BLaER1 (cell line): ENCODE measurements around the gene MAN1A1.

ENCODE experiments used
- H3K27ac ChIP-seq: shearing (Covaris generic); formaldehyde crosslinking; 2 replicates; pipeline ENCODE4 v1.8.1; 2022
- H3K27me3 ChIP-seq: shearing (Covaris generic); formaldehyde crosslinking; 2 replicates; pipeline ENCODE4 v1.8.1; 2022
- H3K36me3 ChIP-seq: shearing (Covaris generic); formaldehyde crosslinking; 2 replicates; pipeline ENCODE4 v1.8.1; 2022
- H3K4me1 ChIP-seq: shearing (Covaris generic); formaldehyde crosslinking; 2 replicates; pipeline ENCODE4 v1.8.1; 2022
- H3K4me2 ChIP-seq: shearing (Covaris generic); formaldehyde crosslinking; 2 replicates; pipeline ENCODE4 v1.8.1; 2022
- H3K4me3 ChIP-seq: shearing (Covaris generic); formaldehyde crosslinking; 2 replicates; pipeline ENCODE4 v1.8.1; 2022
- H3K9ac ChIP-seq: shearing (Covaris generic); formaldehyde crosslinking; 2 replicates; pipeline ENCODE4 v1.8.1; 2022
- H3K9me3 ChIP-seq: shearing (Covaris generic); formaldehyde crosslinking; 2 replicates; pipeline ENCODE4 v1.8.1; 2022
- H4K20me1 ChIP-seq: shearing (Covaris generic); formaldehyde crosslinking; 2 replicates; pipeline ENCODE4 v1.8.1; 2022
- Cebpa-rat ChIP-seq: shearing (Covaris generic); IDR thresholded peaks from 2 replicates; pipeline ENCODE4 v1.8.1; 2022

The MAN1A1 gene

GRCh38 chr6:119147101-119148053, 202.2 kb downstream of the MAN1A1 start:
- Histone ChIP-seq H3K4me3 (0 out of 2 replicates have a peak overlapping the region, but pooled peaks have one; percentile 28), H4K20me1 (no peaks in the 10 kb centered on the region), H3K9ac (no peak overlapping the region; the same call in 1 of the 2 replicates), H3K9me3 (peaks cover 4% of the 10 kb centered on the region; the same call in 1 of the 2 replicates), H3K27me3 (no peaks in the 10 kb centered on the region), H3K4me1 (peaks cover 52% of the 10 kb centered on the region), H3K4me2 (peak overlapping the region; percentile 75), H3K36me3 (no peaks in the 10 kb centered on the region), H3K27ac (peak overlapping the region; percentile 78)
- TF ChIP-seq Cebpa-rat: no peak

- Histone ChIP-seq H3K27me3 (no peaks in the 10 kb centered on the region), H4K20me1 (no peaks in the 10 kb centered on the region), H3K9ac (no peak overlapping the region), H3K4me2 (peak overlapping the region; percentile 23; the same call in 1 of the 2 replicates), H3K4me3 (no peak overlapping the region), H3K9me3 (peaks cover 4% of the 10 kb centered on the region; the same call in 1 of the 2 replicates), H3K4me1 (peaks cover 36% of the 10 kb centered on the region), H3K27ac (no peak overlapping the region), H3K36me3 (no peaks in the 10 kb centered on the region)
- TF ChIP-seq Cebpa-rat: no peak
These were observed 204.4 kb downstream of the MAN1A1 start for GRCh38 chr6:119145111-119145510.

DNA sequence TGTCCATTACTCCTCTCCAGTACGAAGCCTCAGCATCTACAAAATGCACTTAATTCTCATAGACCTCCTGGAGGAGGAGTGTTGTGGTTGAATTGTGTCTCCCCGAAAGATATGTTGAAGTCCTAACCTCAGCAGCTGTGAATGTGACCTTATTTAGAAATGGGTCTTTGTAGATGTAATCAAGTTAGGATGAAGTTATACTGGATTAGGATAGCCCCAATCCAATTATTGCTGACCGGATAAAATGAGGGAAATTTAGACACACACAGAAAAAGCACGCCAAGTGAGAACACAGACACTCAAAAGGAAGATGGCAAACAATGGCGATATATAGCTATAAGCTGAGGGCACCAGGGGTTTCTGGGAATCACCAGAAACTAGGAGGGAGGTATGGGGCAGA, 206.9 kb downstream of the MAN1A1 start:
- Histone ChIP-seq H3K4me2 (no peak overlapping the region), H3K9ac (no peak overlapping the region), H3K9me3 (peaks cover 2% of the 10 kb centered on the region; the same call in 1 of the 2 replicates), H3K27ac (no peak overlapping the region), H3K27me3 (no peaks in the 10 kb centered on the region), H3K4me3 (no peak overlapping the region), H3K4me1 (peaks cover 50% of the 10 kb centered on the region), H4K20me1 (no peaks in the 10 kb centered on the region), H3K36me3 (no peaks in the 10 kb centered on the region)
- TF ChIP-seq Cebpa-rat: no peak

- H3K9me3 ChIP-seq: no peaks in the 10 kb centered on the region; the same call in 1 of the 2 replicates
These were observed 207.5 kb downstream of the MAN1A1 start for GRCh38 chr6:119142041-119142440.

DNA sequence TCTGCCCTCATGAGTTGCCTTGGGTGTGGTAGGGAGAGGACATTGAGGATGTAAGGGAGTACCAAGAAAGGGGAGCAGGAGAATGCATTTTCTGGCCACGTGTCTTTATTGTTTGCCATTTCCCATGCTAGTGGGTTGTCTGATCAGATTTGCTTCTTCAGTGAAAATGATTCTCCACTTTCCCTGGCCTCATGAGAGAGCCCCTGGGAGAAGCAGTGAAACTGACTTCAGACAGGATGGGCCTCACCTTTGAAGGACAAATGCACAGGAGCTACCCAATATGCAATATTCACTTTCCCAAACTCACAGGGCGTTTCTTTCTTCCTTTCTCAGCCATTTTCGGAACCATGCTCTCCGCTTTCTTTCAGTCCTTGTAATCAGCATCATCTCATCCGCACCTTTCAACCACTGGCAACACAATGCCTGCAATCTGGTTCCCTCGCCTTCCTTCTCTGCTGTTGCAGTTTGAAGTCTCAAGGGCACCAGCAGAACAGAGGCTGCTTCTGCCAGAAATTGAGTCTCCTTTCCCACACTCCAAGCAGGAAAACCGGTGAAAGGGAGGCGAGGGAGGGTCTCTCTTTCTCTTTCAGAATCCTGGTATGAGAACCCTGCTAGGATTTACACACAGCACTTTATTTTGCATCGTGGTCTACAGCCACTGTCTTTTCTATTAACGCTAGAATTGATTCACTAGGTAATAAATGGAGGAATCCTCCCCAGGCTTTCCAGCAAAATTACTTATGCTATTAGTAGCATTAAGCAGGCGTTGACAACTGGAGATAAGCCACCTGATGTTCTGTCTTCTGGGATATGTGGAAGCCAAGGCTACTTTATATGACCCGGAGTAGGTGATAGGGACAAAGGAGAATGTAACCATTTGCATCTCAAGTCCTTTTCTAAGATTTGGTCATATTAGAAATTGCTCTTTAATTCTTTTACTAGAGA, 209.1 kb downstream of the MAN1A1 start:
- H3K4me1 ChIP-seq: peaks cover 34% of the 10 kb centered on the region
- H3K9ac ChIP-seq: no peak overlapping the region
- H3K4me2 ChIP-seq: no peak overlapping the region

More at GRCh38 chr6:119142041-119142440, 207.5 kb downstream of the MAN1A1 start:
- no peak overlapping the region for H3K4me3 ChIP-seq
- no peak for TF ChIP-seq Cebpa-rat
- no peaks in the 10 kb centered on the region for H3K27me3 ChIP-seq
- no peaks in the 10 kb centered on the region for H4K20me1 ChIP-seq
- H3K4me2 ChIP-seq: no peak overlapping the region
- H3K27ac ChIP-seq: no peak overlapping the region
- no peak overlapping the region for H3K9ac ChIP-seq
- H3K4me1 ChIP-seq: peaks cover 49% of the 10 kb centered on the region
- H3K36me3 ChIP-seq: no peaks in the 10 kb centered on the region

DNA sequence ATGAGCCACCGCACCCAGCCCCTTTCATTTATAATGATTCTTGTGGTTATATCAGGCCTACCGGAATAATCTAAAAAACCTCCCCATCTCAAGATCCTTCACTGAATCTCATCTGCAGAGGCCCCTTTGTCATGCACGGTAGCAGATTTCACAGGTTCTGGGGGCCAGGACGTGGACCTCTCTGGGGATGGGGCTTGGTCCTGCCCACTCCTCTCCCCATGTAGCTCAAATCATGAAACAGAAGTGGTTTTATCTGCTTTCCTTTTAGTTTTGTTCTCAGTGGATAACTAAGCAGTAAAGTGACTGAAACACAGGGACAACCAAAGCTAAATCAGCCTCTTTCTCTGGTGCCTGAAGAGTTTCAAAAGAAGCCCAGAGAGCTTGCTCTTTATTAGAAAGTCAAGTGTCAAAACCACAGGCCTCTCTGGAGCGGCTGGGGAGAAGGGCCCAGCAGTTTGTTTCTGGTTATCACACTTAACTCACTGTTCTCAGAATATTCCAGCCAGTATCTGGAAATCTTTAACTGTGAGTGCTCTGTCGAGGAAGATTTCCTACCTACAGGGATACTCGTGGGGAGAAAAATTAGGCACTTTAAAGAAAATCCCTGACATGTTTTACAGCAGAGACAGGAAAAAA, 210.5 kb downstream of the MAN1A1 start:
- no peaks in the 10 kb centered on the region for H4K20me1 ChIP-seq
- H3K36me3 ChIP-seq: no peaks in the 10 kb centered on the region
- peak overlapping the region; percentile 7; the same call in 1 of the 2 replicates for H3K9ac ChIP-seq
- no peak overlapping the region for H3K4me3 ChIP-seq
- peak overlapping the region; percentile 55 for H3K4me2 ChIP-seq
- no peak for TF ChIP-seq Cebpa-rat
- H3K4me1 ChIP-seq: peaks cover 27% of the 10 kb centered on the region
- no peaks in the 10 kb centered on the region for H3K27me3 ChIP-seq
- H3K27ac ChIP-seq: 0 out of 2 replicates have a peak overlapping the region, but pooled peaks have one; percentile 4
- no peaks in the 10 kb centered on the region; the same call in 1 of the 2 replicates for H3K9me3 ChIP-seq

More for the DNA sequence above, 209.1 kb downstream of the MAN1A1 start:
- H3K9me3 ChIP-seq: no peaks in the 10 kb centered on the region; the same call in 1 of the 2 replicates
- no peak overlapping the region for H3K4me3 ChIP-seq
- H3K27ac ChIP-seq: no peak overlapping the region
- TF ChIP-seq Cebpa-rat: no peak
- no peaks in the 10 kb centered on the region for H3K27me3 ChIP-seq
- no peaks in the 10 kb centered on the region for H4K20me1 ChIP-seq
- H3K36me3 ChIP-seq: no peaks in the 10 kb centered on the region

DNA sequence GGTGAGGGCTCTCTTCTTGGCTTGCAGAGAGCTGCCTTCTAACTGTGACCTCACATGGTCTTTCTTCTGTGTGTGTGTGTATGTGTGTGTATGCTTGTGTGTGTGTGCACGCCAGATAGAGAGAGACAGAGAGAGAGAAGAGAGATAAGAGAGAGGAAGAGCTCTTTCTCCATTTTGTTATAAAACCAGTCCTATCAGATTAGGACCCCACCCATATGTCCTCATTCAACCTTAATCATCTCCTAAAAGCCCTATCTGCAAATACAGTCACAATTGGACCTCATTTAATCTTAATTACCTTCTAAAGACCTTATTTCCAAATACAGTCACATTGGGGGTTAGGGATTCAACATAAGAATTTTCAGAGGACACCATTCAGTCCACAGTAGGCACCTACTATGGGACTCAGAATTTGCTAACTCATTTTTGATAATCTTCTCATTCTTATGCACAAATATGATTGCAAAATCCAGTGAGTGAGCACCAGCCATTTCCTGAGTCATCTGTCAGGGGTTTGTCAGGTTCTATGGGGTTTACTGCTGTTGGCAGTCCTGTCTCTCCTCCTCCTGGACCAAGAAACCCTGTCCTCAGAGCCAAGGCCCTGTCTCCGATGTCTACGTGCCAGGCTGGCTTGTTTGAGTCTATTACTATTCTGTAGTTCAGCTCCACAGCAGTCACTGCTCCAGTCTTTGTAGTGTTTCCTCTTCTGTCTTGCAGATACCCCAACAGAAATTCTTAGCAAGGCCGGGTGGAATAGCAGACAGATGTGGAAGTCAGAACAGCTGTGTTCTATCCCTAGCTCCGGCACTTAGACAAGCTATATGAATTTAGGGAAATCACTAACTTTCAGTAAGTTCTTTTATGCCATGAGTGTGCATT, 212.1 kb downstream of the MAN1A1 start:
- no peak for TF ChIP-seq Cebpa-rat
- no peak overlapping the region for H3K9ac ChIP-seq
- H3K27ac ChIP-seq: no peak overlapping the region
- no peaks in the 10 kb centered on the region for H3K9me3 ChIP-seq
- H3K4me1 ChIP-seq: peaks cover 27% of the 10 kb centered on the region
- no peaks in the 10 kb centered on the region for H3K27me3 ChIP-seq
- H3K4me2 ChIP-seq: peak overlapping the region; percentile 55
- no peaks in the 10 kb centered on the region for H3K36me3 ChIP-seq
- H4K20me1 ChIP-seq: no peaks in the 10 kb centered on the region
- H3K4me3 ChIP-seq: no peak overlapping the region

- no peak overlapping the region for H3K27ac ChIP-seq
- no peak overlapping the region for H3K4me3 ChIP-seq
- H4K20me1 ChIP-seq: no peaks in the 10 kb centered on the region
- H3K36me3 ChIP-seq: no peaks in the 10 kb centered on the region
- peaks cover 24% of the 10 kb centered on the region for H3K4me1 ChIP-seq
- H3K4me2 ChIP-seq: no peak overlapping the region
- H3K27me3 ChIP-seq: no peaks in the 10 kb centered on the region
- TF ChIP-seq Cebpa-rat: no peak
- H3K9ac ChIP-seq: no peak overlapping the region
- no peaks in the 10 kb centered on the region for H3K9me3 ChIP-seq
These were observed 214.8 kb downstream of the MAN1A1 start for GRCh38 chr6:119134752-119135151.
